G401.6 (cell line): ENCODE data around the gene BCAS3.
"Not testable (repeated sequence)": the region's sequence is repeated elsewhere in the genome, so short reads cannot be mapped to it uniquely, and the experiment has no call there.

Experiments
- FAIRE-seq: peaks from 2 replicates; lab custom pipeline; 2012; peaks lifted over from hg19 to GRCh38; lab: Jason Lieb, UNC

BCAS3 gene

DNA sequence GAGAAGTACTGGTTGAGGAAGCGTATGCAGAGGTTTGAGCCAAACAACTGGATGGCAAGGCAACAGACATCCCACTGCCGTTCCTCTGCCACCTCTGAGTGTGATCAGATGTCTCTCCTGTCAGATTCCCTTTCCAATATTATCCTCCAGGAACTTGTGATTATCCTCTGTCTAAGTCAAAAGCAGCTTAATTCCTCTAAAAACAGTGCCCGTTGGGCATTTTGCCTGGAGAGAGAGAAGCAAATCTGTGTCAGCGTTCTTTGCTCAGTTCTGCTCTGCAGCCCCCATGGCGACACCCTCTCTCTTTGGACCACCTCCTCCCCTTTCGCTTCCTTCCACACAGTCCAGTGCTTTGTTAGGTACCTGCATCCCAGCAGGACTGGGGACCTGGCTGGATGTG, 665.9 kb downstream of the BCAS3 start:
- FAIRE-seq: no peak

GRCh38 chr17:61345061-61345460, 667.4 kb downstream of the BCAS3 start:
- FAIRE-seq: no peak

DNA sequence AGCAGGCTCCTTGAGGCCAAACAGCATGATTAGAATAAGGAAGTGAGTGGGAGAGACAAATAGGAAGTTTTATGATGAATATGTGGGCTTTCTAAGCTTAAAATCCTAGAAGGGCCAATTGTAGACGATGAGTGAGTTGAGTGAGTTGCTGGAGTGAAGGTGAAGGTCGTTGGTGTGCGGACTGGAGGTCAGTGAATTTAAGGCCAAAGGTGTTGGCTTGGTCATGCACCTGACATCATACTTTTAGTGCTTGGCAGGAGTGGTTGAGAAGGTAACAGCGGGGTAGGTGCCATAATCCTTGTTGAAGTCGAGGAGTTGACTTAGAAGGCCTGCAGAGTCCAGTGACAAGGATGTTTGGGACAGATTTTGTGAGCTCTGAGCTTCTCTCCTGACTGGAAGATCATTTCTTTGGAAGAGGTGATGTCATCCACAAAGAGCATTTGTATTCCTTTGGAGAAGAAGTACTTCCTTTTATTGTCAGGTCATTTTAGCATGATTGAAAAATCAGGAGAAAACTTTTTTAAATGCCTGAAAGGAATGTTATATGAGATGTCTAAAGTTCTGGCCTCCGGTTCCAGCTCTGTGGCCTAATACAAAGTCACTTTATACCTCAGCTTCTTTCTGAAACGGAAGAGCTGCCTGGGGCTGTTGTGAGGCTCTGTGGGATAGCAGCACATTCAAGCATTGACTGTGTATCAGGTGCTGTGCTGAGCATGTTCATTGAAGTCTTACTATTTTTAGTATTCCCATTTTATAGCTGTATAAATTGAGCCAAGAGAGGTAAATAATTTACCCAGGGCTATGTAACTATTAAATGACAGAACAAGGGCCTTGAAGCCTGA, 668.4 kb downstream of the BCAS3 start:
- no peak for FAIRE-seq

- FAIRE-seq: no peak
Observed at GRCh38 chr17:61349350-61349749, 671.7 kb downstream of the BCAS3 start.

DNA sequence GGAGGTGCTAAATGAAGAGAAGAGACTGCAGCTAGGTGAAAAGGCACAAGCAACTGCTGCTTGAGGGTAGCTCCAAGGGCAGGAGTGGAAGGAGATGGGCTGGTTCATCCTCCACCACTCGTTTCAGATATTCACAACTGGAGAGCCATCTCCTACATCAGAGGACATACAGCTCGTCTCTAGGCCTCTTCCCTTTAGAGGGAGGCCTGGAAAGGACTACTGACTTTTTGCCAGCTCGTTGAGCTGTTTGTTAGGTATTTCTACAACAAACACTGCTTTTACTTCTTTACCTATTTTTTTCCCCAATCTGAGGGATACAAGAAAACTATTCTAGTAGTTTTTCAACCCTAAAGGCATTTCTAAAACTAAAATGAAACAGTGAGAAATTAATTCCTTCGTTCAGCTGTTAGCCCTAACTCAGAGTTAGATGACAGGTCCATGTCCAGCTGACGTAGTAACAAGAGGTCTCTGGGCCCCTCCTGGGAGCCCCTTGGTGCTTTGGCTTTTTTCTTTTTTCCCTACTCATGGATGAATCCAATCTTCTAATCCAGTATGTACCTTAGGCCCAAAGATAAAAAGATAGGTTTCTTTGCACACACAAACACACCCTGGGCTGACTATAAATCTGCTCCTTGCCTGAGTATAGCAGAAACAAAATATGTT, 674.2 kb downstream of the BCAS3 start:
- no peak for FAIRE-seq

DNA sequence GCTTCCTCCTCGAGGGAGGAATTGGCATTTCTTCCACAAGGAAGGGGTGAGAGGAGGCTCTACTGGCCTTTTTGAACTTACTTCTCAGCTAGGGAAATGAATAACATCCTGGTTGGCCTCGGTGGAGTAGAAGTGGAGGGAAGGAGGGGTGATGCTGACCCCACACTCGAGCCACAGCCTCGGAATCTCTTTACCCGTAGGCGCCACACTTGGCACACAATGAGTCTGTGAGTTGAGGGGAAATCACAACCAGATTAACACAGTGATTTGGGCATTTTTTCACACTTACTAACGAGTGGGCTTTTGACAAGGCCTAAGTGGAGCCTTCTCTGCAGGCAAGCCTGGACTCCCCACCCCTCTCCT, 674.7 kb downstream of the BCAS3 start:
- FAIRE-seq: no peak

GRCh38 chr17:61352781-61353491, 675.3 kb downstream of the BCAS3 start:
- FAIRE-seq: no peak

DNA sequence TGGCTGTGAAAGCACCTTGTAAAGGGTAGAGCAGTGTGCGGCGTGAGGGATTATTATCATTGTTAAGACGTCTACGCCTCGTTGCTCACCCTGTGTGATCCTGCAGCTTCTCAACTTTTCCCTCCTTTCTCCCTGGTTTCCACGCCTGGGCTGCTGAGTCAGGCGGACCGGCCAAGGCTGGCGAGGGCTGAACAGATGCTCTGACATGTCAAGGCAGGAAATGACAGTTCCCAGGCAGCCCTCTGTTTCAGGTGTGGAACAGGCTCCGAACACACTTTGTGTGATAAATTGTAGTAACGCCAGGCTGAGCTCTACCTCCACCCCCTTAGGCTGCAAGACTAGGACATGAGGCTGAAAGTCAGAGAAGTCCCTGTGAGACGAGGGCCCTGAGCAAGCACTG, 676.0 kb downstream of the BCAS3 start:
- no peak for FAIRE-seq

- no peak for FAIRE-seq
Observed at GRCh38 chr17:61354895-61355874, 677.5 kb downstream of the BCAS3 start.

GRCh38 chr17:61357061-61357460, 679.4 kb downstream of the BCAS3 start:
- not testable (repeated sequence) for FAIRE-seq

- not testable (repeated sequence) for FAIRE-seq
Observed at GRCh38 chr17:61359513-61359912, 681.9 kb downstream of the BCAS3 start.

DNA sequence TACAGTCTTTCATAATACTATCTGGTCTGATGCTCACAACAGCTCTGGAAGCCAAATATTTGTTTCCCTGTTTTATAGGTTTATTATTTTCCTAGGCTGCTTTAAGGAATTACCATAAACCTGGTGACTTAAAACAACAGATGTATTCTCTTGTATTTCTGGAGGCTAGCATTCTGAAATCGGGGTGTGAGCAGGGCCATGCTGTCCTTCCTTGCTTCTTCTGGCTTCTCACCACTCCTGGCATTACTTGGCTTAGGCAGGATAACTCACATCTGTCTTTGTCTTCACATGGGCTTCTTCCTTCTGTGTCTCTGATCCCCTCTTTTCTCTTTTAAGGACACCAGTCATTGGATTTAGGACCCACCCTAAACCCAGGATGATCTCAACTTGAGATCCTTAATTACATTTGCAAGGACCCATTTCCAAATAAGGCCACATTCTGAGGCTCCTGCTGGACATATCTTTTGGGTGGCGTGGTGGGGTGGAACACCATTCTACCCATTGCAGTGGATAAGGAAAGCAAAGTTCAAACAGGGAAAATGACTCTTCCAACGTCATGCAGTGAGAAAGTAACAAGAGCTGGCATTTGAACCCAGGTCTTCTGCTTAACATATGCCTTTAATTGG, 682.8 kb downstream of the BCAS3 start:
- no peak for FAIRE-seq

DNA sequence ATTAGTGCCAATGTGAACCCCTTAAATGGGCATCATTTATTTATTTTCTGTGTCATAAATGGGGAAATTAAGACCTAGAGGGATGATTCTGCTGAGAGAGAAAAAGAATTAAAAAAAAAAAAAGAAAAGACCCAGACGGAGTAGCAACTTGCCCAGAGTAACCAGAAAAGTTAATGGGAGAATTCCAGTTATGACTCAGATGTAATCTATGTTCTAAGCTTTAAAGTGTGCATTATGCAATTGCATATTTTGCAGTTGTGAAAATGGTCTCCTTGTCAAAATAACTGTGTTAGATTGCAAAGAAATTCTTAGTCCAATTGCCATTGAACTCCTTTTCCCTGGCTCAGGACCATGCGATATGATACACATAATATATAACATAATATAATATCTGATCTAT, 683.4 kb downstream of the BCAS3 start:
- no peak for FAIRE-seq

- no peak for FAIRE-seq
Observed at GRCh38 chr17:61362396-61362795, 684.7 kb downstream of the BCAS3 start.

- FAIRE-seq: no peak
Observed at GRCh38 chr17:61362852-61363600, 685.4 kb downstream of the BCAS3 start.

DNA sequence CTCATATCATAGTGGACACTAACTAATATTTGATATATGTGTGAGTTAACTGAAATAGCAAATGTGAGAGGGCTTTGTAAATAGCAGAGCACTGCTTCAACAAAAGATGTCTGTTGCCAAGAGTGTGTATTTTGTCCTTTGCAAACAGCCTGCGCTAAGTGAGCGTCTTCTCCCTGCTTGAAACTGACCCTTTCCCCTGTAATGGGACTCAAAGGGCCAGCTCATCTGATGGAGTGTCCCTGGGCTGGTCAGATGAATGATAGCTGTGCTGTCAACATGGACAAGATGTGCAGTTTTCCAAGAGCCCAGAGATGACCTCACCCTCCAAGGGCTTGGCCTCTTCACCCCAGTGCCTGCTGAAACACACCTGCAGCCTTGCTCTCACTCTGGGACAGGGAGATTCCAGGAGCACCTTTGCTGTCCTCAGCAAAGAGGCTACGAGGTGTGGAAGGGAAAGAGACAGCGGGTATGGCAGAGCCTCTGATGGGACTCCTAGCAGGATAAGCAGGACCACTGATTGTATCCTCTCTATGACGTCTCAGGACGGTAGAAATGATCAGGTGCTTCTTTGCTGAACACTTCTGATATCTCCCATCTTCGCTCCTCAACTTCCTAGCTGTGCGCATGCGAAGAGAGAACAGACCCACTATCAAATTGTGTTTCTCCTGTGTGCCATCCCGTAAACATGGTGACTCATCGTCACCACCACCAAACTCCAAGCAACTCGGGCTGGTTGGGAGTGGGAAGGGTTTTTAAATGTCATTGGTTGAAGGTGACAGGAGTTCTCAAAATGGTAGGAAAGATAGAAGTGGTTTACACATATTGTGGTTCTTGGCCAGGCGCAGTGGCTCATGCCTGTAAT, 686.2 kb downstream of the BCAS3 start:
- no peak for FAIRE-seq

- no peak for FAIRE-seq
Observed at GRCh38 chr17:61364463-61364846, 686.8 kb downstream of the BCAS3 start.

DNA sequence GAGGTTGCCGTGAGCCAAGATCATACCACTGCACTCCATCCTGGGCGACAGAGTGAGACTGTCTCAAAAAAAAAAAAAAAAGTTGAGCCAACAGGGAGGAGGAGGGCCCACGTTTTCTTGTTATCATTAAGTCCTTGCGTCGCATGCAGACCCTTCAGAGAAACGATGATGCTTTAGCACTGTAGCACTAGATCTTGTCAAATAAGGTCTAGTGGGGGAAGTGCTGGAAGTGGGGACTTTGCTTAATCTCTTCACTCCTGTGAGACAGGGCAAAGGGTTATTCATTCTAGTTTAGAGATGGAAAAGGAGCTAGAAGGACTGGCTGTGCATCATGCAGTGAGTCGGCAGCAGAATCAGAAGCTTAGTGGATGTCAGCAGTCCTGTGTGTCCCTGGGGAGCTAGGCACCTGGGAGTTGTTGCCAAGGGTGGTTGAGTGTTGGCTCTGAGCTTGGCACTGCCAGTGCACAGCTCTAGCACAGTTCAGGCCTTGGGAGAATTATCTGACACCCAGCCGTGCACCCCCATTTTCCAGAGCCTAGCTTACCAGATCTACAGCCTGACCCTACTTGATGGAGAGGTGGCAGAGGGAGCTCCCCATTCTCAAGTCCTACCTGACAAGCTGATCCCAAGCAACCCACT, 688.5 kb downstream of the BCAS3 start:
- FAIRE-seq: no peak

DNA sequence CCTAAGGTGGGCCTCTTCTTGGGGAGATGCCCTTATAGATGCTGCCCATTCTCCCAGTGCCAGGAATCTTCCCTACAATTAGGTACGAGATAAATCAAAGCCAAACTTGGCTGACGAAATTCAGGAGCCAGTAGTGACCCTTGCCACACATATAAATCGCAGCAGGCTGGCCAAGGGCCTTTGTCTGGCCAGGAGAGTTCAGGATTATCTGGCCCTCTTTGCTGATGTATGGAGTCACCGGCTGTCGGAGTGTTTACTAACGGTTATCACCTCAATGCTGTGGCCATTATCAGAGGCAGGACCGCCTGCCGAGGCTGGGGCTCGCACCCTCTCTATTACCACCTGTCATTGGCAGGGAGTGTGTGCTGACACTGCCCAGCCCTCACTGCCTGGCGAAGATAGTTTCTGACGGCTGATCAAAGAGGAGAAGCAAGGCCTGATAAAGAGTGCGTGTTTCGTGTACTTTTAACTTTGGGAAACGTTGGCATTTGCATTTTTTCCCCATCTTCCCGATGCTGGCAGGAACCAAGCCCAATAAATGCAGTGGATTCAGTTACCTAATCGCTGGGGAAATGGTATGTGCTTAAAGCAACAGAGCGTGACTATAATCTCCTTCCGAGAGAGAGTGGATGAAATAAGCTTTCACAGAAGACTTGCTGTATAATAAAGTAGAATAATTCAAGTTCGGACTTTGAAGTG, 689.2 kb downstream of the BCAS3 start:
- no peak for FAIRE-seq
